Glutamatergic neuron (in vitro differentiated cells): ENCODE measurements around the gene TLR1. TPM values are rescaled to one million over a fixed set of nuclear protein-coding genes. Genes with fewer than 3 reads are reported as not detected.
"Not testable (repeated sequence)": the region's sequence is repeated elsewhere in the genome, so short reads cannot be mapped to it uniquely, and the experiment has no call there.

Experiments used
- DNase-seq: peaks from one replicate; pipeline ENCODE4 v3.0.0; 2022
- H3K27ac Mint-ChIP-seq: one replicate; pipeline ENCODE4 v1.8.0; 2020; ENCODE audit warnings: mild to moderate bottlenecking, mixed read lengths, inconsistent platforms; ENCODE audit not compliant: unreplicated experiment
- H3K27me3 Mint-ChIP-seq: one replicate; pipeline ENCODE4 v1.8.0; 2020; ENCODE audit warnings: mild to moderate bottlenecking, moderate library complexity, mixed read lengths, inconsistent platforms; ENCODE audit not compliant: unreplicated experiment
- H3K36me3 Mint-ChIP-seq: one replicate; pipeline ENCODE4 v1.8.0; 2020; ENCODE audit warnings: mild to moderate bottlenecking, mixed read lengths, inconsistent platforms; ENCODE audit not compliant: unreplicated experiment
- H3K4me1 Mint-ChIP-seq: one replicate; pipeline ENCODE4 v1.8.0; 2020; ENCODE audit warnings: mild to moderate bottlenecking, low read depth, mixed read lengths, inconsistent platforms; ENCODE audit not compliant: unreplicated experiment
- H3K4me3 Mint-ChIP-seq: one replicate; pipeline ENCODE4 v1.8.0; 2020; ENCODE audit warnings: mild to moderate bottlenecking, mixed read lengths, inconsistent platforms; ENCODE audit not compliant: unreplicated experiment
- H3K9me3 Mint-ChIP-seq: one replicate; pipeline ENCODE4 v1.8.0; 2020; ENCODE audit warnings: mild to moderate bottlenecking, moderate library complexity, mixed read lengths, inconsistent platforms; ENCODE audit not compliant: unreplicated experiment
- CTCF ChIP-seq: fragments of 200-600 bp; sonication (generic); IDR thresholded peaks from one replicate; pipeline ENCODE4 v1.5.0; 2021; ENCODE audit not compliant: partially characterized antibody, unreplicated experiment
- total RNA-seq: library from RNA; stranded (reverse); fragmentation: NEBNext Ultra II Directional; extraction: Animal tissue kit (Norgen Biotek cat#: 25700); gene quantifications from one replicate; pipeline ENCODE4 v1.2.1, GENCODE V29; 2021; ENCODE audit not compliant: unreplicated experiment

TLR1 gene
- total RNA-seq, 1 donor from 2014 or later, result not detected

DNA sequence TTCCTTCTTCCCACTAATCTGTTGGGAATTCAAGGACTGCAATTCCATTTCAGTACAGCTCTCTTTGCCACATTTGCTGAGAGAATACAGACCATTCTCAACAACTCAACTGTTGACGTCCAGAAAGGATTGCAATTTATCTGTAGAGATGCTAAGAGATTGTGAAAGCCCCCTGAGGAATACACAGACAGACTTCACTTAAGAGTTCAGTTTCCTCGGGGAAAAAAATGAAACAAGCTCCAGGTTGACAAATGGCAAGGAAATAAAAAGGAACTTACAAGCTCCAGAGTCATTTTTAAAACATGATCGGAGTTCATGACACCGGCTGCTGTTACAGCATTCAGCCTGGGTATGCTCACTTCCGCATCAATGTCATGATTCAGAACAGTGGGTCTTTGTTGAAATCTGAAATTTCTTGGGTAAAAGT, 35.6 kb downstream of the TLR1 start:
- no peak for TF ChIP-seq CTCF
- DNase-seq, result no peak
- Mint-ChIP-seq H3K4me3 (no peak overlapping the region), H3K36me3 (peaks cover 4% of the 10 kb centered on the region), H3K27ac (no peak overlapping the region), H3K9me3 (peaks cover 2% of the 10 kb centered on the region), H3K4me1 (no peaks in the 10 kb centered on the region), H3K27me3 (no peaks in the 10 kb centered on the region)

DNA sequence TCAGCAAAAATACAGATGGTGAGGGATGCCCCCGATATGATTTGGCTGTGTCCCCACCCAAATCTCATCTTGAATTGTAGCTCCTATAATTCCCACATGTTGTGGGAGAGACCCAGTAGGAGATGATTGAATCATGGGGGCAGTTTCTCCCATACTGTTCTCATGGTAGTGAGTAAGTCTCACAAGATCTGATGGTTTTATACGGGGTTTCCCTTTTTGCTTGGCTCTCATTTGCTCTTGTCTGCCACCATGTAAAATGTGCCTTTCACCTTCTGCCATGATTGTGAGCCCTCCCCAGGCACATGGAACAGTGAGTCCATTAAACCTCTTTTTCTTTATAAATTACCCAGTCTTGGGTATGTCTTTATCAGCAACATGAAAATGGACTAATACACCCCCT, 37.7 kb downstream of the TLR1 start:
- H3K27me3 Mint-ChIP-seq, H3K9me3 Mint-ChIP-seq, H3K4me3 Mint-ChIP-seq, H3K27ac Mint-ChIP-seq, DNase-seq, H3K36me3 Mint-ChIP-seq, H3K4me1 Mint-ChIP-seq: not testable (repeated sequence)

GRCh38 chr4:38765382-38765781, 39.2 kb downstream of the TLR1 start:
- Mint-ChIP-seq H3K27me3 (no peaks in the 10 kb centered on the region), H3K36me3 (peaks cover 4% of the 10 kb centered on the region)
- DNase-seq, result no peak

GRCh38 chr4:38764277-38764676, 40.3 kb downstream of the TLR1 start:
- Mint-ChIP-seq H3K27ac (no peak overlapping the region), H3K4me1 (peaks cover 3% of the 10 kb centered on the region), H3K9me3 (peaks cover 2% of the 10 kb centered on the region), H3K27me3 (no peaks in the 10 kb centered on the region), H3K36me3 (peaks cover 4% of the 10 kb centered on the region), H3K4me3 (no peak overlapping the region)
- TF ChIP-seq CTCF, result no peak
- DNase-seq, result no peak

More at GRCh38 chr4:38765382-38765781, 39.2 kb downstream of the TLR1 start:
- no peak overlapping the region for H3K27ac Mint-ChIP-seq
- H3K9me3 Mint-ChIP-seq, result peaks cover 2% of the 10 kb centered on the region
- H3K4me1 Mint-ChIP-seq, result peaks cover 1% of the 10 kb centered on the region
- TF ChIP-seq CTCF, result no peak
- H3K4me3 Mint-ChIP-seq, result no peak overlapping the region

- Mint-ChIP-seq H3K36me3 (peaks cover 4% of the 10 kb centered on the region), H3K4me1 (peaks cover 4% of the 10 kb centered on the region), H3K27me3 (no peaks in the 10 kb centered on the region), H3K27ac (no peak overlapping the region), H3K4me3 (no peak overlapping the region), H3K9me3 (no peaks in the 10 kb centered on the region)
- no peak for TF ChIP-seq CTCF
- no peak for DNase-seq
Measured at GRCh38 chr4:38762560-38762959, 42.0 kb downstream of the TLR1 start.

DNA sequence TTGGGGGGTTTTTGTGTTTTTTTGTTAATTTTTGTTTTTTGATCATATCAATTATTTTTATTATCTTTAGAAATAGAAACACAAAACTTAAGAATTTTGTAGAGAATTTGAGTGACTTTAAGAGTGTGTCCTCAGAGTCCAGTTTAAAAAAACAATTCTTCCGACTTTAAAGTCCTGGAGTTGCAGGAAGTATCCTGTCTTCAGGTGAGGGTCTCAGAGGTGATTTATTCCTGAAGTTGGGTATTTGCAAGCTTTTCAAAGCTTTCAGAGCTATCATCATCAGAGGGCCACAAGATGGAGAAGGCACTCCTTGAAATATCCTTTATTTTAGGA, 44.8 kb downstream of the TLR1 start:
- no peaks in the 10 kb centered on the region for H3K9me3 Mint-ChIP-seq
- H3K27me3 Mint-ChIP-seq, result no peaks in the 10 kb centered on the region
- no peaks in the 10 kb centered on the region for H3K36me3 Mint-ChIP-seq
- no peak for DNase-seq
- H3K27ac Mint-ChIP-seq, result no peak overlapping the region
- H3K4me3 Mint-ChIP-seq, result no peak overlapping the region
- peaks cover 4% of the 10 kb centered on the region for H3K4me1 Mint-ChIP-seq
- no peak for TF ChIP-seq CTCF
